ENCODE results near the gene PTPRK.

DNA sequence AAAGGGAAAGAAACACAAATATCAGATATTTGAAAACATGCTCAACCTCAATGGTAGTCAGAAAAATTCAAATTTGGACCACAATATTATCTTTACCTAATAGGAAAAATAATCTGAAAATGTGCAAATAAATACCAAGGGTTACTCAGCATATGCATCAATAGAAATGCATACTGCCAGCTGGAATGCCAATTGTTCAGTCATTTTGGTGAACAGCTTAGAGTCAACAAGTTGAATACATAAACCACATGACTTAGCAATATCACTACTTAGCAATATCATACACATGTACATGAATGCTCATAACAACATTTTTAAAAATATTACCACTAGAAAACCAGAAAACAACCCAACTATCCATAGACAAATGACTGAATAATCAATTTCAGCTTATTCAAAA lies 212.7 kb downstream of the PTPRK start:
- TF ChIP-seq, protein P1, sequence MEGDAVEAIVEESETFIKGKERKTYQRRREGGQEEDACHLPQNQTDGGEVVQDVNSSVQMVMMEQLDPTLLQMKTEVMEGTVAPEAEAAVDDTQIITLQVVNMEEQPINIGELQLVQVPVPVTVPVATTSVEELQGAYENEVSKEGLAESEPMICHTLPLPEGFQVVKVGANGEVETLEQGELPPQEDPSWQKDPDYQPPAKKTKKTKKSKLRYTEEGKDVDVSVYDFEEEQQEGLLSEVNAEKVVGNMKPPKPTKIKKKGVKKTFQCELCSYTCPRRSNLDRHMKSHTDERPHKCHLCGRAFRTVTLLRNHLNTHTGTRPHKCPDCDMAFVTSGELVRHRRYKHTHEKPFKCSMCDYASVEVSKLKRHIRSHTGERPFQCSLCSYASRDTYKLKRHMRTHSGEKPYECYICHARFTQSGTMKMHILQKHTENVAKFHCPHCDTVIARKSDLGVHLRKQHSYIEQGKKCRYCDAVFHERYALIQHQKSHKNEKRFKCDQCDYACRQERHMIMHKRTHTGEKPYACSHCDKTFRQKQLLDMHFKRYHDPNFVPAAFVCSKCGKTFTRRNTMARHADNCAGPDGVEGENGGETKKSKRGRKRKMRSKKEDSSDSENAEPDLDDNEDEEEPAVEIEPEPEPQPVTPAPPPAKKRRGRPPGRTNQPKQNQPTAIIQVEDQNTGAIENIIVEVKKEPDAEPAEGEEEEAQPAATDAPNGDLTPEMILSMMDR (IDR thresholded peaks at IDR 0.05) = no peak
- no peak for TF ChIP-seq POLR2A (IDR thresholded peaks at IDR 0.05)

Data from thyroid gland (tissue), 4 donors.